Endothelial cell of umbilical vein (primary cell): ENCODE data around the gene ABCC10. TPM values are rescaled to one million over a fixed set of nuclear protein-coding genes. Genes with fewer than 3 reads are reported as not detected.

Experiments used
- BruUV-seq: library from RNA; stranded (reverse); fragments of 400-500 nt; replicated peaks from 2 replicates; lab custom pipeline; 2021; lab: Mats Ljungman, UMichigan
- CTCF ChIA-PET: fragments of 300-600, 350-600 bp; sonication (Branson Sonifier 250); formaldehyde crosslinking; loops from one replicate; lab custom pipeline; 2021; ENCODE audit warnings: antibody characterized with exemption, inconsistent platforms; lab: Charles Lee
- POLR2A ChIA-PET: fragments of 300-600, 350-600 bp; sonication (Branson Sonifier 250); formaldehyde crosslinking; loops from one replicate; lab custom pipeline; 2021; ENCODE audit warnings: antibody characterized with exemption, inconsistent platforms; lab: Charles Lee
- DNase-seq: peaks from one replicate; pipeline ENCODE4 v3.0.0-alpha.2; 2011; ENCODE audit warnings: low read depth, low spot score
- FAIRE-seq: peaks from 2 replicates; lab custom pipeline; 2011; peaks lifted over from hg19 to GRCh38; lab: Jason Lieb, UNC
- H2AFZ ChIP-seq: 2 replicates; pipeline ENCODE4 v1.6.0; 2012; ENCODE audit warnings: low read depth, low read length, control low read depth, inconsistent platforms
- H3K27ac ChIP-seq: 2 replicates; pipeline ENCODE4 v1.5.1; 2011; ENCODE audit warnings: low read depth, mild to moderate bottlenecking, control low read depth, low read length, moderate library complexity; ENCODE audit not compliant: insufficient read depth
- H3K27me3 ChIP-seq, 2 experiments: 2 replicates each; pipeline versions ENCODE4 v1.6.0 to v1.6.1; 2011; ENCODE audit warnings: low read length in 2 of 2, mixed read lengths in 1 of 2; ENCODE audit not compliant: control insufficient read depth in 2 of 2, insufficient read depth in 2 of 2
- H3K36me3 ChIP-seq, 2 experiments: 2 replicates in 1 of 2; 3 replicates in 1 of 2; pipeline ENCODE4 v1.5.1; 2011; ENCODE audit warnings: low read length in 2 of 2, mild to moderate bottlenecking in 1 of 2, moderate library complexity in 1 of 2; ENCODE audit not compliant: control insufficient read depth in 2 of 2, insufficient read depth in 2 of 2; ENCODE audit errors: extremely low read depth in 1 of 2
- H3K4me1 ChIP-seq: 3 replicates; pipeline ENCODE4 v1.5.1; 2011; ENCODE audit warnings: mild to moderate bottlenecking, low read length; ENCODE audit not compliant: control insufficient read depth, insufficient read depth; ENCODE audit errors: extremely low read depth
- H3K4me2 ChIP-seq: 2 replicates; pipeline ENCODE4 v1.6.1; 2011; ENCODE audit warnings: low read length, control low read depth, mixed read lengths; ENCODE audit not compliant: insufficient read depth
- H3K4me3 ChIP-seq, 3 experiments: fragments of 200-600 bp in 1 of 3; sonication (generic), shearing (Covaris generic) in 1 of 3; replicated peaks in 1 of 3; 2 replicates each; pipeline ENCODE4 v1.5.1; 2011 to 2016; ENCODE audit warnings: control low read depth in 3 of 3, low read length in 3 of 3, mild to moderate bottlenecking in 2 of 3, inconsistent platforms in 1 of 3, low read depth in 1 of 3, moderate library complexity in 1 of 3; ENCODE audit not compliant: insufficient read depth in 1 of 3
- H3K79me2 ChIP-seq: 2 replicates; pipeline ENCODE4 v1.6.0; 2012; ENCODE audit warnings: low read length, inconsistent platforms; ENCODE audit not compliant: control insufficient read depth, insufficient read depth
- H3K9ac ChIP-seq: replicated peaks from 2 replicates; pipeline ENCODE3; 2011; ENCODE audit warnings: low read length, control low read depth; ENCODE audit not compliant: insufficient read depth; ENCODE audit errors: extremely low read depth
- H3K9me1 ChIP-seq: replicated peaks from 3 replicates; pipeline ENCODE4 v1.6.0; 2011; ENCODE audit warnings: mild to moderate bottlenecking, low read length; ENCODE audit not compliant: control insufficient read depth, insufficient read depth; ENCODE audit errors: extremely low read depth
- H3K9me3 ChIP-seq: replicated peaks from 2 replicates; pipeline ENCODE4 v1.5.1; 2012; ENCODE audit warnings: low read length, inconsistent platforms; ENCODE audit not compliant: control insufficient read depth, insufficient read depth
- H4K20me1 ChIP-seq: replicated peaks from 2 replicates; pipeline ENCODE3; 2011; ENCODE audit warnings: mild to moderate bottlenecking, low read length; ENCODE audit not compliant: control insufficient read depth, insufficient read depth; ENCODE audit errors: extremely low read depth
- EZH2 ChIP-seq: IDR thresholded peaks from 2 replicates; pipeline ENCODE4 v1.6.1; 2012; ENCODE audit warnings: borderline replicate concordance, low read depth, mild to moderate bottlenecking, moderate library complexity, low read length, inconsistent platforms; ENCODE audit not compliant: severe bottlenecking
- FOS ChIP-seq: IDR thresholded peaks from 2 replicates; pipeline ENCODE4 v1.6.1; 2011; ENCODE audit warnings: mild to moderate bottlenecking, low read length, moderate library complexity, borderline replicate concordance; ENCODE audit not compliant: insufficient read depth
- GATA2 ChIP-seq: IDR thresholded peaks from 2 replicates; pipeline ENCODE4 v1.7.0; 2011; ENCODE audit warnings: low read depth, mild to moderate bottlenecking, moderate library complexity, mixed read lengths, low read length; ENCODE audit not compliant: insufficient read length, insufficient read depth
- JUN ChIP-seq: IDR thresholded peaks from 2 replicates; pipeline ENCODE4 v1.6.1; 2011; ENCODE audit warnings: borderline replicate concordance, low read depth; ENCODE audit not compliant: insufficient read length, insufficient read depth
- MAX ChIP-seq: IDR thresholded peaks from 2 replicates; pipeline ENCODE4 v1.6.1; 2011; ENCODE audit not compliant: insufficient read depth, insufficient read length
- MYC ChIP-seq: IDR thresholded peaks from one replicate; pipeline ENCODE4 v1.6.1; 2011; ENCODE audit warnings: mild to moderate bottlenecking, low read depth, low read length
- POLR2A ChIP-seq: IDR thresholded peaks from 2 replicates; pipeline ENCODE4 v1.6.1; 2012; ENCODE audit warnings: low read depth, mild to moderate bottlenecking, control low read depth, low read length
- POLR2AphosphoS5 ChIP-seq: IDR thresholded peaks from 2 replicates; pipeline ENCODE4 v1.6.1; 2012; ENCODE audit warnings: low read depth, mild to moderate bottlenecking, control low read depth, low read length, moderate library complexity; ENCODE audit not compliant: insufficient read depth
- dilution Hi-C: fragments of 300-500 bp; cut with MboI; formaldehyde crosslinking; loops from one replicate; pipeline ENCODE4 v1.15.0; 2019; ENCODE audit warnings: low sequenced_read_pairs; ENCODE audit not compliant: extremely low pct_ligation_motif_present
- intact Hi-C: fragments of 100-400 bp; cut with micrococcal nuclease; formaldehyde crosslinking; loops from one replicate; pipeline ENCODE4 v1.10.0; 2022
- polyA plus RNA-seq, 4 experiments: library from polyadenylated mRNA; depleted of rRNA in 3 of 4; stranded (reverse) in 3 of 4; unstranded in 1 of 4; fragments of >200 nt; gene quantifications; 2 replicates each; pipeline versions ENCODE4 v1.2.1 to v1.2.3, GENCODE V29; 2011 to 2012; ENCODE audit warnings: missing spikeins in 1 of 4
- total RNA-seq: library from RNA; stranded (reverse); gene quantifications from 2 replicates; pipeline ENCODE4 v1.2.3, GENCODE V29; 2021
- TF ChIP-seq, protein P1 (sequence below), 2 donors: IDR thresholded peaks; 1 replicate in 1 of 2; 2 replicates in 1 of 2; pipeline ENCODE4 v1.5.1; 2011; ENCODE audit warnings: low read length in 2 of 2, mild to moderate bottlenecking in 2 of 2, moderate library complexity in 2 of 2, control low read depth in 1 of 2, inconsistent platforms in 1 of 2, low read depth in 1 of 2; ENCODE audit not compliant: insufficient read depth in 1 of 2; ENCODE audit errors: extremely low read depth in 1 of 2

ABCC10 gene
- total and polyA plus RNA-seq, 2 donors (not counting 3 experiments of a cell fraction or from before 2014, with no cell fraction given): 29.2 to 37.9 TPM

- no peaks in the 10 kb centered on the region for H4K20me1 ChIP-seq
- TF ChIP-seq JUN (no peak), POLR2A (no peak), POLR2AphosphoS5 (no peak), MYC (no peak), FOS (no peak), EZH2 (no peak), MAX (no peak), GATA2 (no peak)
- TF ChIP-seq, protein P1, sequence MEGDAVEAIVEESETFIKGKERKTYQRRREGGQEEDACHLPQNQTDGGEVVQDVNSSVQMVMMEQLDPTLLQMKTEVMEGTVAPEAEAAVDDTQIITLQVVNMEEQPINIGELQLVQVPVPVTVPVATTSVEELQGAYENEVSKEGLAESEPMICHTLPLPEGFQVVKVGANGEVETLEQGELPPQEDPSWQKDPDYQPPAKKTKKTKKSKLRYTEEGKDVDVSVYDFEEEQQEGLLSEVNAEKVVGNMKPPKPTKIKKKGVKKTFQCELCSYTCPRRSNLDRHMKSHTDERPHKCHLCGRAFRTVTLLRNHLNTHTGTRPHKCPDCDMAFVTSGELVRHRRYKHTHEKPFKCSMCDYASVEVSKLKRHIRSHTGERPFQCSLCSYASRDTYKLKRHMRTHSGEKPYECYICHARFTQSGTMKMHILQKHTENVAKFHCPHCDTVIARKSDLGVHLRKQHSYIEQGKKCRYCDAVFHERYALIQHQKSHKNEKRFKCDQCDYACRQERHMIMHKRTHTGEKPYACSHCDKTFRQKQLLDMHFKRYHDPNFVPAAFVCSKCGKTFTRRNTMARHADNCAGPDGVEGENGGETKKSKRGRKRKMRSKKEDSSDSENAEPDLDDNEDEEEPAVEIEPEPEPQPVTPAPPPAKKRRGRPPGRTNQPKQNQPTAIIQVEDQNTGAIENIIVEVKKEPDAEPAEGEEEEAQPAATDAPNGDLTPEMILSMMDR (IDR thresholded peaks at IDR 0.05; ENCODE audit: extremely low read depth in 1 of 2, insufficient read depth in 1 of 2, low read depth in 1 of 2, low read length in 2 of 2): no peak
- H3K9ac ChIP-seq: no peak overlapping the region
- no peak for DNase-seq
- no peak overlapping the region for H2AFZ ChIP-seq
- no TSS peak for BruUV-seq
- H3K4me2 ChIP-seq: no peak overlapping the region
- H3K9me1 ChIP-seq: no peaks in the 10 kb centered on the region
- no peaks in the 10 kb centered on the region for H3K4me1 ChIP-seq
- H3K36me3 ChIP-seq: no peaks in the 10 kb centered on the region
- no peak overlapping the region for H3K27ac ChIP-seq
- no peak overlapping the region for H3K4me3 ChIP-seq
- ChIA-PET POLR2A (no interaction called here), CTCF (interaction anchor here (1.3 kb wide), 1 partner anchor 8 kb away, joined by 3 read pairs; the partner anchor contains the start of gene TJAP1)
- FAIRE-seq: no peak
- dilution Hi-C loops: no loop called here
- H3K9me3 ChIP-seq: no peaks in the 10 kb centered on the region
- H3K79me2 ChIP-seq: no peaks in the 10 kb centered on the region
- H3K27me3 ChIP-seq: peaks cover 8 to 9% of the 10 kb centered on the region in 2 experiments
- intact Hi-C loops: no loop called here
Measured at GRCh38 chr6:43468748-43469681, 41.7 kb downstream of the ABCC10 start.
